ENCODE measurements around the gene CHD5.

Gene CHD5

GRCh38 chr1:6174621-6175410 is 5.3 kb downstream of the CHD5 start:
- Histone ChIP-seq H3K4me3 (ENCODE audit: low read depth, low read length) (peak overlapping the region; percentile 23), H3K9ac (ENCODE audit: low read length) (no peak overlapping the region), H3K18ac (ENCODE audit: low read length) (no peak overlapping the region), H3K4me2 (ENCODE audit: low read length) (no peak overlapping the region), H3K4ac (ENCODE audit: low read depth, low read length) (no peak overlapping the region), H3K14ac (ENCODE audit: low read length) (no peak overlapping the region), H4K8ac (ENCODE audit: low read depth, low read length) (no peak overlapping the region), H3K36me3 (ENCODE audit: control insufficient read depth in 1 of 2, insufficient read depth in 2 of 2, low read length in 2 of 2) (no peaks in the 10 kb centered on the region), H3K23ac (ENCODE audit: low read length) (no peak overlapping the region), H2BK120ac (ENCODE audit: insufficient read depth, low read length, poor library complexity) (no peak overlapping the region), H2BK5ac (ENCODE audit: low read depth, low read length, poor library complexity) (no peak overlapping the region), H3K27me3 (ENCODE audit: insufficient read depth, low read length) (peaks cover 25% of the 10 kb centered on the region), H2AFZ (ENCODE audit: insufficient read depth, low read length, poor library complexity) (no peak overlapping the region), H3K79me2 (ENCODE audit: control insufficient read depth, insufficient read depth, low read length, poor library complexity) (no peaks in the 10 kb centered on the region), H4K12ac (ENCODE audit: low read depth, low read length) (no peak overlapping the region), H3K4me1 (ENCODE audit: control insufficient read depth in 1 of 2, insufficient read depth in 2 of 2, low read length in 2 of 2) (no peaks in the 10 kb centered on the region), H2BK12ac (ENCODE audit: low read length) (no peak overlapping the region), H3K27ac (ENCODE audit: low read depth, low read length) (no peak overlapping the region), H4K91ac (ENCODE audit: low read depth, low read length) (no peak overlapping the region), H2AK5ac (ENCODE audit: low read length) (no peak overlapping the region), H3K79me1 (ENCODE audit: low read length) (no peaks in the 10 kb centered on the region), H3K9me3 (ENCODE audit: insufficient read depth, low read depth, low read length) (peaks cover 20% of the 10 kb centered on the region)
- WGBS (ENCODE audit: extremely low coverage, insufficient coverage, insufficient read length): over 99% methylated on average over 5 of the region's 5 CpGs
- DNase-seq: no peak

DNA sequence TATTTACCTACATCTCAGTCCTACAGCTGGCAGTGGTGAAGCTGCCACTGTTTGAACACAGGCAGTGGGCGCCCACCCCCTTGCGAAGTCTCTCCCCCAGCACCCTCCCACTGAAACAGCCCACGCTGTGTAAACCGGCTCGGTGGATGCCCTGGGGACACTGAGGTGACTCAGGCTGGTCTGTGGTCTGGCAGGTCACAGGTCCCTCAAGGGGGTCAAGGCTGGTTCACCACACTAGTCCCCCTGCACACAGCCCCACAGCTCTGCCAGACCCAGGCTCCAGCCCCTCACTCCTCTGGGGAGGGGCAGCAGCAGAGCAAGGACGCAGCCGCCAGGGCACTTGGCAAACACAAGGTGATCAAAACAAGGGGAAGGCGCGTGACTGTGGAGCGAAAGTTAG is 7.6 kb downstream of the CHD5 start:
- H2BK5ac ChIP-seq (ENCODE audit: low read depth, low read length, poor library complexity): no peak overlapping the region
- no peak overlapping the region for H3K23ac ChIP-seq (ENCODE audit: low read length)
- H3K4ac ChIP-seq (ENCODE audit: low read depth, low read length): no peak overlapping the region
- no peak overlapping the region for H3K4me2 ChIP-seq (ENCODE audit: low read length)
- H3K9me3 ChIP-seq (ENCODE audit: insufficient read depth, low read depth, low read length): peaks cover 17% of the 10 kb centered on the region
- no peaks in the 10 kb centered on the region for H3K79me1 ChIP-seq (ENCODE audit: low read length)
- H2BK12ac ChIP-seq (ENCODE audit: low read length): no peak overlapping the region
- no peaks in the 10 kb centered on the region for H3K36me3 ChIP-seq (ENCODE audit: control insufficient read depth in 1 of 2, insufficient read depth in 2 of 2, low read length in 2 of 2)
- H3K9ac ChIP-seq (ENCODE audit: low read length): no peak overlapping the region
- no peak overlapping the region for H4K91ac ChIP-seq (ENCODE audit: low read depth, low read length)
- whole genome bisulfite sequencing (ENCODE audit: extremely low coverage, insufficient coverage, insufficient read length): no CpG with 5 or more reads among the region's 10 CpGs
- no peak overlapping the region for H2AFZ ChIP-seq (ENCODE audit: insufficient read depth, low read length, poor library complexity)
- DNase-seq: no peak
- no peak overlapping the region for H2AK5ac ChIP-seq (ENCODE audit: low read length)
- H2BK120ac ChIP-seq (ENCODE audit: insufficient read depth, low read length, poor library complexity): no peak overlapping the region
- H4K8ac ChIP-seq (ENCODE audit: low read depth, low read length): no peak overlapping the region
- H3K4me1 ChIP-seq (ENCODE audit: control insufficient read depth in 1 of 2, insufficient read depth in 2 of 2, low read length in 2 of 2): no peaks in the 10 kb centered on the region
- H3K14ac ChIP-seq (ENCODE audit: low read length): no peak overlapping the region
- H3K79me2 ChIP-seq (ENCODE audit: control insufficient read depth, insufficient read depth, low read length, poor library complexity): no peaks in the 10 kb centered on the region
- no peak overlapping the region for H4K12ac ChIP-seq (ENCODE audit: low read depth, low read length)
- no peak overlapping the region for H3K27ac ChIP-seq (ENCODE audit: low read depth, low read length)
- H3K27me3 ChIP-seq (ENCODE audit: insufficient read depth, low read length): peaks cover 4% of the 10 kb centered on the region
- no peak overlapping the region for H3K18ac ChIP-seq (ENCODE audit: low read length)
- no peak overlapping the region for H3K4me3 ChIP-seq (ENCODE audit: low read depth, low read length)

GRCh38 chr1:6171548-6172124 is 8.5 kb downstream of the CHD5 start:
- Histone ChIP-seq H2BK5ac (ENCODE audit: low read depth, low read length, poor library complexity) (no peak overlapping the region), H4K91ac (ENCODE audit: low read depth, low read length) (no peak overlapping the region), H2AK5ac (ENCODE audit: low read length) (no peak overlapping the region), H3K9ac (ENCODE audit: low read length) (no peak overlapping the region), H3K18ac (ENCODE audit: low read length) (no peak overlapping the region), H2AFZ (ENCODE audit: insufficient read depth, low read length, poor library complexity) (no peak overlapping the region), H3K14ac (ENCODE audit: low read length) (no peak overlapping the region), H4K8ac (ENCODE audit: low read depth, low read length) (no peak overlapping the region), H3K4me1 (ENCODE audit: control insufficient read depth in 1 of 2, insufficient read depth in 2 of 2, low read length in 2 of 2) (no peaks in the 10 kb centered on the region), H3K79me1 (ENCODE audit: low read length) (no peaks in the 10 kb centered on the region), H3K36me3 (ENCODE audit: control insufficient read depth in 1 of 2, insufficient read depth in 2 of 2, low read length in 2 of 2) (no peaks in the 10 kb centered on the region), H3K27me3 (ENCODE audit: insufficient read depth, low read length) (peaks cover 3% of the 10 kb centered on the region), H3K4me3 (ENCODE audit: low read depth, low read length) (no peak overlapping the region), H3K9me3 (ENCODE audit: insufficient read depth, low read depth, low read length) (peaks cover 13% of the 10 kb centered on the region), H3K79me2 (ENCODE audit: control insufficient read depth, insufficient read depth, low read length, poor library complexity) (no peaks in the 10 kb centered on the region), H3K23ac (ENCODE audit: low read length) (no peak overlapping the region), H3K27ac (ENCODE audit: low read depth, low read length) (no peak overlapping the region), H2BK12ac (ENCODE audit: low read length) (no peak overlapping the region), H4K12ac (ENCODE audit: low read depth, low read length) (no peak overlapping the region), H3K4me2 (ENCODE audit: low read length) (no peak overlapping the region), H3K4ac (ENCODE audit: low read depth, low read length) (no peak overlapping the region), H2BK120ac (ENCODE audit: insufficient read depth, low read length, poor library complexity) (no peak overlapping the region)
- peak in 1 of 2 donors; percentile 10 for DNase-seq
- WGBS (ENCODE audit: extremely low coverage, insufficient coverage, insufficient read length): no CpG with 5 or more reads among the region's 10 CpGs

DNA sequence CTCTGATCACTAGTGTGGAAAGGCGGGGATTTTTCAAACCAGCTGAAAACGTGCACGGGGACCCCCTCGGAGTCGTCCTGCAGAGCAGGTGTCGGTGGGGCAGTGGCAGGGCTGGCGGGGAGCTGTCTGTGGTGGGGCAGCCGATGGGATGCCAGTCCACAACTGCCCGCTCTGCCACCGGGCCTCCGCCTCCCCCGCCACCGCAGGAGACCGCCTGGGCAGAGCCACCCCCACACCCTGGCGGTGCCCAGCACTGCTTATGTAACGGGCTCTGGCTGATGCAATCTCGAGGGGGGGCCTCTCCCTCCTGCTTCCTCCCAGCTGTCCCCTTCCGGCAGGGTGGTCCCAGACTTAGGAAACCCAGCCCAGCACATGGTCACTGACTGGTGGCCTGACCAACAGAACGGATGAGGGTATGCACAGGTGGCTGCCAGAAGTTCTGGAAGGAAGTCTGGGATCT is 9.3 kb downstream of the CHD5 start:
- no peak overlapping the region for H3K14ac ChIP-seq (ENCODE audit: low read length)
- no peaks in the 10 kb centered on the region for H3K27me3 ChIP-seq (ENCODE audit: insufficient read depth, low read length)
- no peak overlapping the region for H2BK12ac ChIP-seq (ENCODE audit: low read length)
- H3K23ac ChIP-seq (ENCODE audit: low read length): no peak overlapping the region
- no peak overlapping the region for H2BK5ac ChIP-seq (ENCODE audit: low read depth, low read length, poor library complexity)
- H3K9me3 ChIP-seq (ENCODE audit: insufficient read depth, low read depth, low read length): peaks cover 10% of the 10 kb centered on the region
- WGBS (ENCODE audit: extremely low coverage, insufficient coverage, insufficient read length): no CpG with 5 or more reads among the region's 19 CpGs
- no peak overlapping the region for H4K91ac ChIP-seq (ENCODE audit: low read depth, low read length)
- no peak overlapping the region for H3K4me3 ChIP-seq (ENCODE audit: low read depth, low read length)
- no peak overlapping the region for H3K18ac ChIP-seq (ENCODE audit: low read length)
- no peak overlapping the region for H4K12ac ChIP-seq (ENCODE audit: low read depth, low read length)
- no peaks in the 10 kb centered on the region for H3K79me2 ChIP-seq (ENCODE audit: control insufficient read depth, insufficient read depth, low read length, poor library complexity)
- no peak overlapping the region for H2AFZ ChIP-seq (ENCODE audit: insufficient read depth, low read length, poor library complexity)
- DNase-seq: no peak
- H4K8ac ChIP-seq (ENCODE audit: low read depth, low read length): no peak overlapping the region
- no peak overlapping the region for H3K4ac ChIP-seq (ENCODE audit: low read depth, low read length)
- H2AK5ac ChIP-seq (ENCODE audit: low read length): no peak overlapping the region
- H3K4me2 ChIP-seq (ENCODE audit: low read length): no peak overlapping the region
- no peak overlapping the region for H3K9ac ChIP-seq (ENCODE audit: low read length)
- no peak overlapping the region for H3K27ac ChIP-seq (ENCODE audit: low read depth, low read length)
- no peaks in the 10 kb centered on the region for H3K4me1 ChIP-seq (ENCODE audit: control insufficient read depth in 1 of 2, insufficient read depth in 2 of 2, low read length in 2 of 2)
- H2BK120ac ChIP-seq (ENCODE audit: insufficient read depth, low read length, poor library complexity): no peak overlapping the region
- H3K36me3 ChIP-seq (ENCODE audit: control insufficient read depth in 1 of 2, insufficient read depth in 2 of 2, low read length in 2 of 2): no peaks in the 10 kb centered on the region
- H3K79me1 ChIP-seq (ENCODE audit: low read length): no peaks in the 10 kb centered on the region

Data from trophoblast cell (in vitro differentiated cells and primary cell).